ENCODE data around the gene CPOX.

The CPOX gene

DNA sequence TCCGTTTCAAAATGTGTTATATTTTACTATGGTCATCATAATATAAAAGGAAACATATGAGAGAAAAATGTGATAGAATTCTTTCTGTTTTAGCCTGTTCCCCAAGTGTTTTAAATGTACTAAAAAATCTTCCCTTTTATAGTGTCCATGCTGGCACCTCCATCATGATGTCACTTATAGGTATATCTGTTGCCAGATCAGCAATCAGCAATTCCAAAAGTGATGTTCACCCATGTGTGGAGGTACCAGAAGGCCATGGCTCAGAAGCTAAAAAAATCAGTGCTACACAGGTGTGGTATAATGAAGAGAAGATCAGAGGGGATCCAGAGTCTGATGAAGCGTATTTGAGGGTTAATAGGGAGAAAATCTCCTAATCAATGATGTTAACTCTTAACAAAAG lies 62.7 kb downstream of the CPOX start:
- DNase-seq (ENCODE audit: low spot score in 2 of 2), result no peak
- no peaks in the 10 kb centered on the region for H3K4me1 ChIP-seq
- in situ Hi-C loops (cut with MboI; ENCODE audit: low sequenced_read_pairs), result no loop called here
- no peaks in the 10 kb centered on the region for H3K36me3 ChIP-seq (replicated peaks)
- H3K27me3 ChIP-seq (ENCODE audit: low read depth), result peaks cover 6% of the 10 kb centered on the region
- H3K4me3 ChIP-seq, result no peak overlapping the region
- H3K9me3 ChIP-seq, result no peaks in the 10 kb centered on the region

GRCh38 chr3:98529856-98530459 lies 63.5 kb downstream of the CPOX start:
- H3K4me1 ChIP-seq, result no peaks in the 10 kb centered on the region
- H3K9me3 ChIP-seq, result no peaks in the 10 kb centered on the region
- no peak for DNase-seq (ENCODE audit: low spot score in 2 of 2)
- H3K4me3 ChIP-seq, result no peak overlapping the region
- in situ Hi-C loops (cut with MboI; ENCODE audit: low sequenced_read_pairs), result no loop called here
- H3K27me3 ChIP-seq (ENCODE audit: low read depth), result peaks cover 6% of the 10 kb centered on the region
- no peaks in the 10 kb centered on the region for H3K36me3 ChIP-seq (replicated peaks)

All from HAP-1 (cell line).